Measurements from ENCODE around the gene ARPC2.

ARPC2 gene

DNA sequence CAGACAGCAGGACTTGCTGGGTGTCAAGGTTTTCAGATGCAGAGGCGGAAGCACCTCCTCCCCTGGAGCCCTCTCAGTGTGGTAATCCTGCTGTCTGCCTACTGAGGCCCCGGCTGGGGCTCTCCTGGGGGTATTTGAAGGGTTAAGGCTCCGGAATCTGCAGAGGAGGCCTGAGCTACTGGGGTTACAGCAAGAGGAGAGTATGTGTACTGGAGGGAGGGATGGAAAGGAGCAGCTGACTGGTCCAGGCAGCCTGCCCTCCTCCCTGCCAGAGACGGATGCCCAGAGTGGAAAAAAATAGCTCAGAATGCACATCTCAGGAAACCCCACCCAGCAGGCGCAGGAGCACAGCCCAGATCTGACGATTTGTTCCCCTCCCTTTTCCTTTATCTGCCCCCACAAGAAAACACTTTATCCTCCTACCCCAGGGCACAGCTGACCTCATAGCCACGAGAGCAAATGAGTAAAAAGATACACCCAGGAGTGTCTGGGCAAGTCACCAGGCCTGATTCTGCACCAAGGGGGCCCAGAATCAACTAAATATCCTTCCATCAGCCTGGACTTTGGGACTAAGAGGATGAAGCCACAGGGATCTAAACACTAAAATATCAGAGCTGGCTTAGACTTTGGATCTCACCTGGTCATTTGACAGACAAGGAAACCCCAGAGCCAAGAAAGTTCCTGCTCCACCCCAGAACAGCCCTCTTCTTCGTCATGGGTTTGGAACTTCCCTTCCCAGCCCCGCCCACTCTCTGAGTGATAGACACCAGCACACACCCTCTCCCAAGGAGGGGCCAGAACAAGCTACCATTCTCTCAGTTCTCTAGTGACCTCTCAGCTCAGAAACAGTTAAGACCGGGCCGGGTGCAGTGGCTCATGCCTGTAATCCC is 69.8 kb downstream of the ARPC2 start:
- Histone ChIP-seq H2BK12ac (ENCODE audit: low read length) (no peak overlapping the region), H4K8ac (ENCODE audit: low read depth, low read length) (no peak overlapping the region), H3K79me1 (ENCODE audit: low read depth, low read length) (no peaks in the 10 kb centered on the region), H2BK5ac (ENCODE audit: low read length) (no peak overlapping the region), H3K4me3 (ENCODE audit: low read length in 2 of 2) (peak overlapping the region in 1 of 2 donors; percentile 19), H3K14ac (ENCODE audit: low read length) (no peak overlapping the region), H3K4ac (ENCODE audit: low read length) (no peak overlapping the region), H2AK5ac (ENCODE audit: low read depth, low read length) (no peak overlapping the region), H3K36me3 (replicated peaks in 1 of 2; ENCODE audit: control insufficient read depth in 2 of 2, insufficient read depth in 2 of 2, low read length in 2 of 2) (no peaks in the 10 kb centered on the region), H4K91ac (ENCODE audit: low read depth, low read length, poor library complexity) (no peak overlapping the region), H3K27ac (replicated peaks; ENCODE audit: low read length) (no peak overlapping the region), H3K23ac (ENCODE audit: low read depth, low read length, poor library complexity) (no peak overlapping the region), H3K9ac (ENCODE audit: low read depth, low read length, poor library complexity) (no peak overlapping the region), H3K4me1 (ENCODE audit: control insufficient read depth in 2 of 2, insufficient read depth in 1 of 2, low read depth in 1 of 2, low read length in 2 of 2) (peaks cover 8 to 20% of the 10 kb centered on the region in 2 donors), H3K9me3 (replicated peaks in 1 of 2; ENCODE audit: control insufficient read depth in 2 of 2, insufficient read depth in 1 of 2, low read depth in 1 of 2, low read length in 2 of 2) (peaks cover 0 to under 1% of the 10 kb centered on the region in 2 donors), H2AFZ (ENCODE audit: low read length) (peak overlapping the region; percentile 82), H2BK15ac (ENCODE audit: low read length) (no peak overlapping the region), H3K27me3 (ENCODE audit: control insufficient read depth in 3 of 3, insufficient read depth in 3 of 3, low read depth in 1 of 3, low read length in 3 of 3) (peaks cover 0 to 13% (median 0%) of the 10 kb centered on the region in 3 experiments), H2BK120ac (ENCODE audit: low read depth, low read length) (no peak overlapping the region), H3K18ac (ENCODE audit: low read length) (peak overlapping the region; percentile 18), H3K4me2 (ENCODE audit: insufficient read depth, low read length, poor library complexity, severe bottlenecking) (no peak overlapping the region)
- WGBS, 2 donors (ENCODE audit: extremely low coverage in 2 of 2, insufficient read length in 2 of 2, insufficient replicate concordance in 1 of 2) = no CpG with 5 or more reads among the region's 11 CpGs
- peak; percentile 46 for DNase-seq (ENCODE audit: low spot score)

- no peak for DNase-seq (ENCODE audit: low spot score)
- no peak overlapping the region for H2BK12ac ChIP-seq (ENCODE audit: low read length)
These were observed 72.8 kb downstream of the ARPC2 start for GRCh38 chr2:218289639-218290315.

DNA sequence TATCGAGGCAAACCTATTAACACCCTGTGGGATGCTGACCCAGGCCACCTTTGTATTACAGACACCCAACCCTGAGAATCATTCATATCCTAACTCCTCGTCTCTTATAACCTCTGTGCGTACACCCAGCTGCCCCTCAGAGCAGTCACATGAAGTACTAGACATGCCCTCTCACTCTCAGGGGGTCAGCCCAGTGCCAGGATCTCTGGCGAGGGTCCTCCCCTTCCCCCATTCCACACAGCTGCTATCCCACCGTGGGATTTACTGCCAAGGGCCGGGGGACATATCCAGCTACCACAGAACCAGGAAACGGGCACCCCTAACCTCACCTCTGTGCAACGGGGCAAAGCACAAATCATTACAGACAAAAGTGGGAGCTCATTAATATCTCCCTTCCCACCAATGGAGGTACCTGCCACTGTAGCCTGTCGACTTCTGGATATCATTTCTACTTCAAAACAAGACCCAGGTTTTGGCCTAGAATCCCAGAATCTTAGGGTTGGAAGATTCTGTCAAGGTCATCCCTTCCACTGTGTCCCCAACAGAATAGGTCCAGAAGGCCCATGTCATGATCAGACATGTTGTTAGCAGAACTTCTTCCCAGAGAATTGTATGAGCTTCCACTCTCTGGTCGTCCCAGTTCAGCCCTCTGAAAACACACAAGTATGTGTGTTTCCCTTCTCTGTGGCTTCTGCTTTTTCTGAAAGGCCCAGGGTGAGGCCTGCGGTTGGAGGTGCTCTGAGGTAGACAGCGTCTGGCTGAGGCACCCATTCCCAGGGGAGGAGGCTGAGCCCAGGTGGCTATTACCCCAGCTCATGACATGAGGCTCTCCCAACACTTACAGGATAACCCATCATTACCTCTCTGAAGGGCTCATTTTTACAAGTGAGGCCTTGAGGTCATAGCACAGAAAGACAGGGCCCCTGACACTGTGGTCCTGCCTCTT is 73.6 kb downstream of the ARPC2 start:
- no peak for DNase-seq (ENCODE audit: low spot score)
- Histone ChIP-seq H4K8ac (ENCODE audit: low read depth, low read length) (no peak overlapping the region), H3K4ac (ENCODE audit: low read length) (no peak overlapping the region), H3K9ac (ENCODE audit: low read depth, low read length, poor library complexity) (no peak overlapping the region), H3K36me3 (replicated peaks in 1 of 2; ENCODE audit: control insufficient read depth in 2 of 2, insufficient read depth in 2 of 2, low read length in 2 of 2) (no peaks in the 10 kb centered on the region), H2BK120ac (ENCODE audit: low read depth, low read length) (no peak overlapping the region), H3K4me3 (ENCODE audit: low read length in 2 of 2) (no peak overlapping the region), H4K91ac (ENCODE audit: low read depth, low read length, poor library complexity) (no peak overlapping the region), H3K23ac (ENCODE audit: low read depth, low read length, poor library complexity) (no peak overlapping the region), H3K79me1 (ENCODE audit: low read depth, low read length) (no peaks in the 10 kb centered on the region), H2AFZ (ENCODE audit: low read length) (no peak overlapping the region), H3K27ac (replicated peaks; ENCODE audit: low read length) (no peak overlapping the region), H2BK5ac (ENCODE audit: low read length) (no peak overlapping the region), H3K4me1 (ENCODE audit: control insufficient read depth in 2 of 2, insufficient read depth in 1 of 2, low read depth in 1 of 2, low read length in 2 of 2) (peaks cover 8 to 28% of the 10 kb centered on the region in 2 donors), H2BK12ac (ENCODE audit: low read length) (no peak overlapping the region), H2AK5ac (ENCODE audit: low read depth, low read length) (no peak overlapping the region), H3K4me2 (ENCODE audit: insufficient read depth, low read length, poor library complexity, severe bottlenecking) (no peak overlapping the region), H3K9me3 (replicated peaks in 1 of 2; ENCODE audit: control insufficient read depth in 2 of 2, insufficient read depth in 1 of 2, low read depth in 1 of 2, low read length in 2 of 2) (peaks cover 0 to 4% of the 10 kb centered on the region in 2 donors), H2BK15ac (ENCODE audit: low read length) (no peak overlapping the region), H3K14ac (ENCODE audit: low read length) (no peak overlapping the region), H3K27me3 (ENCODE audit: control insufficient read depth in 3 of 3, insufficient read depth in 3 of 3, low read depth in 1 of 3, low read length in 3 of 3) (peaks cover 0 to 40% (median 2%) of the 10 kb centered on the region in 3 experiments), H3K18ac (ENCODE audit: low read length) (no peak overlapping the region)
- WGBS, 2 donors (ENCODE audit: extremely low coverage in 2 of 2, insufficient read length in 2 of 2, insufficient replicate concordance in 1 of 2) = no CpG with 5 or more reads among the region's 12 CpGs

More at GRCh38 chr2:218289639-218290315, 72.8 kb downstream of the ARPC2 start:
- no peak overlapping the region for H3K23ac ChIP-seq (ENCODE audit: low read depth, low read length, poor library complexity)
- H3K4me2 ChIP-seq (ENCODE audit: insufficient read depth, low read length, poor library complexity, severe bottlenecking) = no peak overlapping the region
- no peak overlapping the region for H2AFZ ChIP-seq (ENCODE audit: low read length)
- no peak overlapping the region for H2BK120ac ChIP-seq (ENCODE audit: low read depth, low read length)
- no peak overlapping the region for H4K91ac ChIP-seq (ENCODE audit: low read depth, low read length, poor library complexity)
- no peak overlapping the region for H3K18ac ChIP-seq (ENCODE audit: low read length)
- H4K8ac ChIP-seq (ENCODE audit: low read depth, low read length) = no peak overlapping the region
- no peak overlapping the region for H2AK5ac ChIP-seq (ENCODE audit: low read depth, low read length)
- WGBS, 2 donors (ENCODE audit: extremely low coverage in 2 of 2, insufficient read length in 2 of 2, insufficient replicate concordance in 1 of 2) = no CpG with 5 or more reads among the region's 6 CpGs
- H3K36me3 ChIP-seq (replicated peaks in 1 of 2; ENCODE audit: control insufficient read depth in 2 of 2, insufficient read depth in 2 of 2, low read length in 2 of 2) = no peaks in the 10 kb centered on the region
- H2BK15ac ChIP-seq (ENCODE audit: low read length) = no peak overlapping the region
- no peak overlapping the region for H3K4ac ChIP-seq (ENCODE audit: low read length)
- no peak overlapping the region for H2BK5ac ChIP-seq (ENCODE audit: low read length)
- no peak overlapping the region for H3K9ac ChIP-seq (ENCODE audit: low read depth, low read length, poor library complexity)
- no peak overlapping the region for H3K14ac ChIP-seq (ENCODE audit: low read length)
- H3K79me1 ChIP-seq (ENCODE audit: low read depth, low read length) = no peaks in the 10 kb centered on the region
- no peak overlapping the region for H3K27ac ChIP-seq (replicated peaks; ENCODE audit: low read length)
- peaks cover 8 to 26% of the 10 kb centered on the region in 2 donors for H3K4me1 ChIP-seq (ENCODE audit: control insufficient read depth in 2 of 2, insufficient read depth in 1 of 2, low read depth in 1 of 2, low read length in 2 of 2)
- peaks cover 0 to 4% of the 10 kb centered on the region in 2 donors for H3K9me3 ChIP-seq (replicated peaks in 1 of 2; ENCODE audit: control insufficient read depth in 2 of 2, insufficient read depth in 1 of 2, low read depth in 1 of 2, low read length in 2 of 2)
- no peak overlapping the region for H3K4me3 ChIP-seq (ENCODE audit: low read length in 2 of 2)
- H3K27me3 ChIP-seq (ENCODE audit: control insufficient read depth in 3 of 3, insufficient read depth in 3 of 3, low read depth in 1 of 3, low read length in 3 of 3) = peaks cover 0 to 33% (median 2%) of the 10 kb centered on the region in 3 experiments

Measured in neuronal stem cell (in vitro differentiated cells).